HEK293 (cell line): Measurements from ENCODE around the gene CTNNA2.

Experiments
- CTCF ChIA-PET: fragments of 350-600 bp; formaldehyde crosslinking; extraction: SDS; loops from one replicate; lab custom pipeline; 2021; ENCODE audit warnings: antibody characterized with exemption; lab: Yijun Ruan, JAX
- POLR2A ChIA-PET: fragments of 300-600 bp; formaldehyde crosslinking; extraction: SDS; loops from one replicate; lab custom pipeline; 2020; ENCODE audit warnings: antibody characterized with exemption, inconsistent platforms; lab: Yijun Ruan, JAX
- H3K27ac ChIP-seq: fragments of 200-500 bp; sonication (Bioruptor generic); 2 replicates; pipeline ENCODE4 v1.5.1; 2014; ENCODE audit warnings: low read depth, low read length, control low read depth, inconsistent platforms; ENCODE audit errors: extremely low read depth
- H3K36me3 ChIP-seq, 2 experiments: fragments of 200-500 bp in 1 of 2; sonication (Bioruptor generic) in 1 of 2; 1 replicate in 1 of 2; 2 replicates in 1 of 2; pipeline ENCODE4 v1.5.1; 2014 to 2017; ENCODE audit warnings: inconsistent platforms in 2 of 2, low read length in 2 of 2; ENCODE audit not compliant: control insufficient read depth in 2 of 2, insufficient read depth in 1 of 2
- H3K4me1 ChIP-seq: fragments of 200-500 bp; sonication (Bioruptor generic); 2 replicates; pipeline ENCODE4 v1.5.1; 2014; ENCODE audit warnings: mild to moderate bottlenecking, low read length, inconsistent platforms; ENCODE audit not compliant: control insufficient read depth, insufficient read depth
- H3K4me3 ChIP-seq: 2 replicates; pipeline ENCODE4 v1.5.1; 2011; ENCODE audit warnings: low read depth, mild to moderate bottlenecking, control low read depth, low read length, moderate library complexity
- H3K9me3 ChIP-seq: fragments of 200-500 bp; sonication (Bioruptor generic); 2 replicates; pipeline ENCODE4 v1.5.1; 2014; ENCODE audit warnings: low read depth, low read length, inconsistent platforms; ENCODE audit not compliant: control insufficient read depth, insufficient read depth
- BCL11B ChIP-seq: fragments of 450-650 bp; formaldehyde crosslinking; IDR thresholded peaks from 2 replicates; pipeline ENCODE4 v1.5.1; 2016; ENCODE audit warnings: low read depth, missing biosample characterization, missing genetic modification characterization
- KLF9 ChIP-seq: fragments of 450-650 bp; formaldehyde crosslinking; IDR thresholded peaks from 2 replicates; pipeline ENCODE4 v1.5.1; 2016; ENCODE audit warnings: missing biosample characterization, missing genetic modification characterization, low read depth
- MYNN ChIP-seq: fragments of 450-650 bp; formaldehyde crosslinking; IDR thresholded peaks from 2 replicates; pipeline ENCODE4 v1.5.1; 2016; ENCODE audit warnings: missing biosample characterization, missing genetic modification characterization, borderline replicate concordance
- PATZ1 ChIP-seq: fragments of 450-650 bp; formaldehyde crosslinking; IDR thresholded peaks from 2 replicates; pipeline ENCODE4 v1.5.1; 2016; ENCODE audit warnings: missing biosample characterization, missing genetic modification characterization
- PRDM1 ChIP-seq: fragments of 450-650 bp; formaldehyde crosslinking; IDR thresholded peaks from 2 replicates; pipeline ENCODE4; 2016; ENCODE audit warnings: missing biosample characterization, missing genetic modification characterization
- RBAK ChIP-seq: fragments of 450-650 bp; formaldehyde crosslinking; IDR thresholded peaks from 2 replicates; pipeline ENCODE4 v1.5.1; 2016; ENCODE audit warnings: missing biosample characterization, missing genetic modification characterization
- REPIN1 ChIP-seq: fragments of 450-650 bp; formaldehyde crosslinking; IDR thresholded peaks from 2 replicates; pipeline ENCODE4 v1.5.1; 2017; ENCODE audit warnings: missing biosample characterization, missing genetic modification characterization, low read depth
- SCRT2 ChIP-seq: fragments of 450-650 bp; formaldehyde crosslinking; IDR thresholded peaks from 2 replicates; pipeline ENCODE4 v1.5.1; 2016; ENCODE audit warnings: missing biosample characterization, missing genetic modification characterization
- SP3 ChIP-seq: fragments of 450-650 bp; formaldehyde crosslinking; IDR thresholded peaks from 2 replicates; pipeline ENCODE4 v1.5.1; 2016; ENCODE audit warnings: missing biosample characterization, missing genetic modification characterization
- ZBTB11 ChIP-seq: fragments of 450-650 bp; formaldehyde crosslinking; conservative IDR thresholded peaks from 2 replicates; pipeline ENCODE4 v1.5.1; 2016; ENCODE audit warnings: low read depth, missing biosample characterization, missing genetic modification characterization
- ZNF146 ChIP-seq: fragments of 450-650 bp; formaldehyde crosslinking; IDR thresholded peaks from 2 replicates; pipeline ENCODE4 v1.5.1; 2016; ENCODE audit warnings: missing biosample characterization, missing genetic modification characterization
- ZNF211 ChIP-seq: fragments of 450-650 bp; formaldehyde crosslinking; IDR thresholded peaks from 2 replicates; pipeline ENCODE4 v1.5.1; 2016; ENCODE audit warnings: low read depth, missing biosample characterization, missing genetic modification characterization
- ZNF280C ChIP-seq: fragments of 450-650 bp; formaldehyde crosslinking; IDR thresholded peaks from 2 replicates; pipeline ENCODE4 v1.5.1; 2016; ENCODE audit warnings: missing biosample characterization, missing genetic modification characterization
- ZNF404 ChIP-seq: fragments of 450-650 bp; formaldehyde crosslinking; IDR thresholded peaks from 2 replicates; pipeline ENCODE4 v1.5.1; 2017; ENCODE audit warnings: missing biosample characterization, missing genetic modification characterization
- ZNF473 ChIP-seq: fragments of 450-650 bp; formaldehyde crosslinking; IDR thresholded peaks from 2 replicates; pipeline ENCODE4 v1.5.1; 2017; ENCODE audit warnings: missing biosample characterization, missing genetic modification characterization
- ZNF580 ChIP-seq: fragments of 450-650 bp; formaldehyde crosslinking; IDR thresholded peaks from 2 replicates; pipeline ENCODE4 v1.5.1; 2016; ENCODE audit warnings: missing biosample characterization, missing genetic modification characterization
- ZNF629 ChIP-seq: fragments of 450-650 bp; formaldehyde crosslinking; IDR thresholded peaks from 2 replicates; pipeline ENCODE4 v1.5.1; 2017; ENCODE audit warnings: missing biosample characterization, missing genetic modification characterization
- ZSCAN30 ChIP-seq: fragments of 450-650 bp; IDR thresholded peaks from 2 replicates; pipeline ENCODE4 v1.5.1; 2018; ENCODE audit warnings: missing biosample characterization, mild to moderate bottlenecking, missing genetic modification characterization, moderate library complexity
- TF ChIP-seq, protein P1 (sequence below): sonication (generic); formaldehyde crosslinking; IDR thresholded peaks from 2 replicates; pipeline ENCODE4 v1.8.1; 2022; ENCODE audit warnings: mild to moderate bottlenecking, moderate library complexity, missing genetic modification reagents
- TF ChIP-seq, protein P2 (sequence below): fragments of 450-650 bp; formaldehyde crosslinking; IDR thresholded peaks from 2 replicates; pipeline ENCODE4 v1.5.0; 2017; ENCODE audit warnings: missing biosample characterization, missing genetic modification characterization, borderline replicate concordance
- TF ChIP-seq, protein P3 (sequence below): fragments of 450-650 bp; formaldehyde crosslinking; IDR thresholded peaks from 2 replicates; pipeline ENCODE4 v1.5.1; 2016; ENCODE audit warnings: missing biosample characterization, missing genetic modification characterization
- TF ChIP-seq, protein P4 (sequence below): fragments of 450-650 bp; formaldehyde crosslinking; IDR thresholded peaks from 2 replicates; pipeline ENCODE4 v1.5.1; 2017; ENCODE audit warnings: missing biosample characterization, missing genetic modification characterization

Gene CTNNA2

GRCh38 chr2:79827881-79828280 lies 315.0 kb downstream of the CTNNA2 start:
- H3K36me3 ChIP-seq, result no peaks in the 10 kb centered on the region
- H3K27ac ChIP-seq, result no peak overlapping the region
- no peak for TF ChIP-seq ZNF211
- TF ChIP-seq ZNF280C (tag by site-specific recombination), result no peak
- TF ChIP-seq ZNF146 (tag by site-specific recombination), result no peak
- TF ChIP-seq PRDM1 (tag by site-specific recombination), result no peak
- TF ChIP-seq MYNN, result no peak
- no peak for TF ChIP-seq RBAK (tag by site-specific recombination)
- TF ChIP-seq, protein P1, sequence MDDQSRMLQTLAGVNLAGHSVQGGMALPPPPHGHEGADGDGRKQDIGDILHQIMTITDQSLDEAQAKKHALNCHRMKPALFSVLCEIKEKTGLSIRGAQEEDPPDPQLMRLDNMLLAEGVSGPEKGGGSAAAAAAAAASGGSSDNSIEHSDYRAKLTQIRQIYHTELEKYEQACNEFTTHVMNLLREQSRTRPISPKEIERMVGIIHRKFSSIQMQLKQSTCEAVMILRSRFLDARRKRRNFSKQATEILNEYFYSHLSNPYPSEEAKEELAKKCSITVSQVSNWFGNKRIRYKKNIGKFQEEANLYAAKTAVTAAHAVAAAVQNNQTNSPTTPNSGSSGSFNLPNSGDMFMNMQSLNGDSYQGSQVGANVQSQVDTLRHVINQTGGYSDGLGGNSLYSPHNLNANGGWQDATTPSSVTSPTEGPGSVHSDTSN (CRISPR knock-in tag), result no peak
- TF ChIP-seq KLF9, result no peak
- no peak for TF ChIP-seq SP3 (tag by site-specific recombination)
- no peak for TF ChIP-seq ZSCAN30
- no peak for TF ChIP-seq ZNF404 (tag by site-specific recombination)
- no peak for TF ChIP-seq ZNF580
- no peak for TF ChIP-seq BCL11B (tag by site-specific recombination)
- no peak for TF ChIP-seq ZBTB11 (tag by site-specific recombination)
- no peak for TF ChIP-seq ZNF629 (tag by site-specific recombination)
- no peak overlapping the region for H3K4me3 ChIP-seq
- POLR2A ChIA-PET, result no interaction called here
- H3K4me1 ChIP-seq, result no peaks in the 10 kb centered on the region
- H3K9me3 ChIP-seq, result no peaks in the 10 kb centered on the region
- CTCF ChIA-PET, result no interaction called here

GRCh38 chr2:79830501-79830900 lies 317.6 kb downstream of the CTNNA2 start:
- Histone ChIP-seq H3K36me3 (no peaks in the 10 kb centered on the region), H3K4me3 (no peak overlapping the region), H3K9me3 (no peaks in the 10 kb centered on the region), H3K27ac (no peak overlapping the region), H3K4me1 (no peaks in the 10 kb centered on the region)
- ChIA-PET POLR2A (no interaction called here), CTCF (no interaction called here)
- TF ChIP-seq, protein P2, sequence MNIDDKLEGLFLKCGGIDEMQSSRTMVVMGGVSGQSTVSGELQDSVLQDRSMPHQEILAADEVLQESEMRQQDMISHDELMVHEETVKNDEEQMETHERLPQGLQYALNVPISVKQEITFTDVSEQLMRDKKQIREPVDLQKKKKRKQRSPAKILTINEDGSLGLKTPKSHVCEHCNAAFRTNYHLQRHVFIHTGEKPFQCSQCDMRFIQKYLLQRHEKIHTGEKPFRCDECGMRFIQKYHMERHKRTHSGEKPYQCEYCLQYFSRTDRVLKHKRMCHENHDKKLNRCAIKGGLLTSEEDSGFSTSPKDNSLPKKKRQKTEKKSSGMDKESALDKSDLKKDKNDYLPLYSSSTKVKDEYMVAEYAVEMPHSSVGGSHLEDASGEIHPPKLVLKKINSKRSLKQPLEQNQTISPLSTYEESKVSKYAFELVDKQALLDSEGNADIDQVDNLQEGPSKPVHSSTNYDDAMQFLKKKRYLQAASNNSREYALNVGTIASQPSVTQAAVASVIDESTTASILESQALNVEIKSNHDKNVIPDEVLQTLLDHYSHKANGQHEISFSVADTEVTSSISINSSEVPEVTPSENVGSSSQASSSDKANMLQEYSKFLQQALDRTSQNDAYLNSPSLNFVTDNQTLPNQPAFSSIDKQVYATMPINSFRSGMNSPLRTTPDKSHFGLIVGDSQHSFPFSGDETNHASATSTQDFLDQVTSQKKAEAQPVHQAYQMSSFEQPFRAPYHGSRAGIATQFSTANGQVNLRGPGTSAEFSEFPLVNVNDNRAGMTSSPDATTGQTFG, result no peak
- TF ChIP-seq BCL11B (tag by site-specific recombination), result no peak
- no peak for TF ChIP-seq REPIN1 (tag by site-specific recombination)
- TF ChIP-seq, protein P3, sequence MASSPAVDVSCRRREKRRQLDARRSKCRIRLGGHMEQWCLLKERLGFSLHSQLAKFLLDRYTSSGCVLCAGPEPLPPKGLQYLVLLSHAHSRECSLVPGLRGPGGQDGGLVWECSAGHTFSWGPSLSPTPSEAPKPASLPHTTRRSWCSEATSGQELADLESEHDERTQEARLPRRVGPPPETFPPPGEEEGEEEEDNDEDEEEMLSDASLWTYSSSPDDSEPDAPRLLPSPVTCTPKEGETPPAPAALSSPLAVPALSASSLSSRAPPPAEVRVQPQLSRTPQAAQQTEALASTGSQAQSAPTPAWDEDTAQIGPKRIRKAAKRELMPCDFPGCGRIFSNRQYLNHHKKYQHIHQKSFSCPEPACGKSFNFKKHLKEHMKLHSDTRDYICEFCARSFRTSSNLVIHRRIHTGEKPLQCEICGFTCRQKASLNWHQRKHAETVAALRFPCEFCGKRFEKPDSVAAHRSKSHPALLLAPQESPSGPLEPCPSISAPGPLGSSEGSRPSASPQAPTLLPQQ, result no peak
- TF ChIP-seq SCRT2 (tag by site-specific recombination), result no peak
- TF ChIP-seq, protein P4, sequence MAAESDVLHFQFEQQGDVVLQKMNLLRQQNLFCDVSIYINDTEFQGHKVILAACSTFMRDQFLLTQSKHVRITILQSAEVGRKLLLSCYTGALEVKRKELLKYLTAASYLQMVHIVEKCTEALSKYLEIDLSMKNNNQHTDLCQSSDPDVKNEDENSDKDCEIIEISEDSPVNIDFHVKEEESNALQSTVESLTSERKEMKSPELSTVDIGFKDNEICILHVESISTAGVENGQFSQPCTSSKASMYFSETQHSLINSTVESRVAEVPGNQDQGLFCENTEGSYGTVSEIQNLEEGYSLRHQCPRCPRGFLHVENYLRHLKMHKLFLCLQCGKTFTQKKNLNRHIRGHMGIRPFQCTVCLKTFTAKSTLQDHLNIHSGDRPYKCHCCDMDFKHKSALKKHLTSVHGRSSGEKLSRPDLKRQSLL (tag by site-specific recombination), result no peak
- TF ChIP-seq ZNF473, result no peak
- TF ChIP-seq PATZ1 (tag by site-specific recombination), result no peak
